SK-N-SH treated with all-trans-retinoic acid at 6 μM for 48 hours (cell line): ENCODE results near the gene PDE4B.

ENCODE experiments used
- ATAC-seq: fragments of 200-7000 bp; cut with Tn5 transposase; 3 replicates; pipeline ENCODE4 v1.9.1; 2020; ENCODE audit warnings: mild to moderate bottlenecking, moderate library complexity
- ARNTL ChIP-seq: fragments of 450-650 bp; formaldehyde crosslinking; IDR thresholded peaks from 2 replicates; pipeline ENCODE4 v1.5.0; 2020; ENCODE audit warnings: low read depth, mild to moderate bottlenecking, moderate library complexity, borderline replicate concordance
- CREB5 ChIP-seq: fragments of 250-450 bp; sonication (Bioruptor Pico); IDR thresholded peaks from 2 replicates; pipeline ENCODE4 v1.5.1; 2020; ENCODE audit warnings: low read depth, mild to moderate bottlenecking, moderate library complexity
- CSDC2 ChIP-seq: fragments of 250-450 bp; sonication (Bioruptor Pico); IDR thresholded peaks from 2 replicates; pipeline ENCODE4 v1.5.0; 2020; ENCODE audit warnings: mild to moderate bottlenecking, moderate library complexity
- CSRNP3 ChIP-seq: fragments of 250-450 bp; sonication (Bioruptor Pico); IDR thresholded peaks from 2 replicates; pipeline ENCODE4 v1.5.1; 2021; ENCODE audit warnings: mild to moderate bottlenecking, moderate library complexity
- GLIS3 ChIP-seq: fragments of 250-450 bp; sonication (Bioruptor Pico); IDR thresholded peaks from 2 replicates; pipeline ENCODE4 v1.5.0; 2020; ENCODE audit warnings: mild to moderate bottlenecking, moderate library complexity
- OSR1 ChIP-seq: fragments of 250-450 bp; sonication (Bioruptor Pico); IDR thresholded peaks from 2 replicates; pipeline ENCODE4 v1.8.0; 2022; ENCODE audit warnings: moderate library complexity, mild to moderate bottlenecking, inconsistent platforms
- PATZ1 ChIP-seq: fragments of 250-450 bp; sonication (Bioruptor Pico); IDR thresholded peaks from 2 replicates; pipeline ENCODE4 v1.8.0; 2020; ENCODE audit warnings: mild to moderate bottlenecking, moderate library complexity, borderline replicate concordance
- POU6F1 ChIP-seq: fragments of 250-450 bp; sonication (Bioruptor Pico); IDR thresholded peaks from 2 replicates; pipeline ENCODE4 v1.8.0; 2021; ENCODE audit warnings: low read depth, mild to moderate bottlenecking, moderate library complexity, borderline replicate concordance
- SNAI2 ChIP-seq: fragments of 250-450 bp; sonication (Bioruptor Pico); IDR thresholded peaks from 2 replicates; pipeline ENCODE4 v1.5.0; 2020; ENCODE audit warnings: mild to moderate bottlenecking, moderate library complexity
- TCF4 ChIP-seq: fragments of 250-450 bp; sonication (Bioruptor Pico); IDR thresholded peaks from 2 replicates; pipeline ENCODE4 v1.8.0; 2021; ENCODE audit warnings: mild to moderate bottlenecking, moderate library complexity, borderline replicate concordance
- TOX ChIP-seq: fragments of 250-450 bp; sonication (Bioruptor Pico); IDR thresholded peaks from 2 replicates; pipeline ENCODE4 v1.8.0; 2021; ENCODE audit warnings: mild to moderate bottlenecking, moderate library complexity, borderline replicate concordance
- TSHZ2 ChIP-seq: fragments of 250-450 bp; sonication (Bioruptor Pico); IDR thresholded peaks from 2 replicates; pipeline ENCODE4 v1.5.0; 2020; ENCODE audit warnings: mild to moderate bottlenecking, moderate library complexity
- ZC3H10 ChIP-seq: fragments of 250-450 bp; sonication (Bioruptor Pico); IDR thresholded peaks from 2 replicates; pipeline ENCODE4 v1.5.1; 2021; ENCODE audit warnings: mild to moderate bottlenecking, moderate library complexity
- ZFP3 ChIP-seq: fragments of 250-450 bp; sonication (Bioruptor Pico); IDR thresholded peaks from 2 replicates; pipeline ENCODE4 v1.5.0; 2020; ENCODE audit warnings: mild to moderate bottlenecking, moderate library complexity
- ZFP30 ChIP-seq: fragments of 450-650 bp; formaldehyde crosslinking; IDR thresholded peaks from 2 replicates; pipeline ENCODE4 v1.5.0; 2022; ENCODE audit warnings: mild to moderate bottlenecking, moderate library complexity
- ZNF565 ChIP-seq: fragments of 450-650 bp; formaldehyde crosslinking; conservative IDR thresholded peaks from 2 replicates; pipeline ENCODE4 v1.5.0; 2020; ENCODE audit warnings: low read depth, mild to moderate bottlenecking, moderate library complexity
- ZNF70 ChIP-seq: fragments of 450-650 bp; formaldehyde crosslinking; IDR thresholded peaks from 2 replicates; pipeline ENCODE4 v1.5.0; 2020; ENCODE audit warnings: mild to moderate bottlenecking, moderate library complexity
- ZNF8 ChIP-seq: fragments of 450-650 bp; formaldehyde crosslinking; IDR thresholded peaks from 2 replicates; pipeline ENCODE4 v1.5.0; 2020; ENCODE audit warnings: mild to moderate bottlenecking, moderate library complexity

The PDE4B gene

GRCh38 chr1:65894738-65895605 lies 102.3 kb downstream of the PDE4B start:
- no peak for ATAC-seq
- TF ChIP-seq SNAI2: no peak
- no peak for TF ChIP-seq GLIS3 (CRISPR knock-in tag)
- no peak for TF ChIP-seq ZC3H10 (CRISPR knock-in tag)

- ATAC-seq: no peak
- TF ChIP-seq CREB5 (CRISPR knock-in tag) (no peak), ZNF8 (no peak)
- TF ChIP-seq, all 23 proteins: peak for 0
Measured at GRCh38 chr1:65896721-65897120, 104.0 kb downstream of the PDE4B start.

GRCh38 chr1:65897485-65897884 lies 104.8 kb downstream of the PDE4B start:
- ATAC-seq: no peak
- TF ChIP-seq ZFP30 (CRISPR knock-in tag) (no peak), ARNTL (CRISPR knock-in tag) (no peak), ZNF70 (CRISPR knock-in tag) (no peak), ZFP3 (CRISPR knock-in tag) (no peak), CSRNP3 (no peak), SNAI2 (no peak), GLIS3 (CRISPR knock-in tag) (no peak), ZNF8 (no peak), PATZ1 (CRISPR knock-in tag) (no peak), TCF4 (CRISPR knock-in tag) (no peak), CREB5 (CRISPR knock-in tag) (no peak), TSHZ2 (CRISPR knock-in tag) (no peak), OSR1 (CRISPR knock-in tag) (no peak), CSDC2 (CRISPR knock-in tag) (no peak), TOX (no peak), POU6F1 (CRISPR knock-in tag) (no peak), ZNF565 (CRISPR knock-in tag) (no peak)
